MM.1S (cell line): ENCODE measurements around the gene RIPK4.

ENCODE experiments used
- DNase-seq: peaks from one replicate; pipeline ENCODE4 v3.0.0-alpha.2; 2015
- H2AFZ ChIP-seq: fragments of 300-600 bp; sonication (generic); 2 replicates; pipeline ENCODE4 v1.6.0; 2016; ENCODE audit warnings: antibody characterized with exemption, low read length
- H3F3A ChIP-seq: fragments of 300-600 bp; sonication (generic); 2 replicates; pipeline ENCODE4 v1.6.1; 2016; ENCODE audit warnings: mild to moderate bottlenecking, antibody characterized with exemption, low read length, moderate library complexity, mixed read lengths; ENCODE audit not compliant: insufficient read depth
- H3K27ac ChIP-seq: fragments of 300-600 bp; sonication (generic); 2 replicates; pipeline ENCODE4 v1.5.1; 2016; ENCODE audit warnings: mild to moderate bottlenecking, low read length
- H3K27me3 ChIP-seq: fragments of 300-600 bp; sonication (generic); replicated peaks from 2 replicates; pipeline ENCODE4 v1.6.0; 2016; ENCODE audit warnings: low read length; ENCODE audit not compliant: insufficient read depth
- H3K36me3 ChIP-seq: fragments of 300-600 bp; sonication (generic); replicated peaks from 2 replicates; pipeline ENCODE4 v1.6.1; 2016; ENCODE audit warnings: mild to moderate bottlenecking, low read length, mixed read lengths; ENCODE audit not compliant: insufficient read depth
- H3K4me1 ChIP-seq: fragments of 300-600 bp; sonication (generic); 2 replicates; pipeline ENCODE4 v1.6.1; 2016; ENCODE audit warnings: low read length, mixed read lengths
- H3K4me2 ChIP-seq: fragments of 300-600 bp; sonication (generic); 2 replicates; pipeline ENCODE4 v1.6.0; 2016; ENCODE audit warnings: low read depth, low read length
- H3K4me3 ChIP-seq: fragments of 300-600 bp; sonication (generic); 2 replicates; pipeline ENCODE4 v1.5.1; 2016; ENCODE audit warnings: low read length, mixed read lengths
- H3K79me2 ChIP-seq: fragments of 300-600 bp; sonication (generic); 2 replicates; pipeline ENCODE4 v1.6.1; 2016; ENCODE audit warnings: mixed run types, low read length, mixed read lengths
- H3K9ac ChIP-seq: fragments of 300-600 bp; sonication (generic); 2 replicates; pipeline ENCODE4 v1.6.1; 2016; ENCODE audit warnings: low read length, mixed read lengths
- H3K9me2 ChIP-seq: fragments of 300-600 bp; sonication (generic); replicated peaks from 2 replicates; pipeline ENCODE4 v1.6.1; 2016; ENCODE audit warnings: mild to moderate bottlenecking, low read length, mixed read lengths; ENCODE audit not compliant: insufficient read depth
- H3K9me3 ChIP-seq: fragments of 300-600 bp; sonication (generic); replicated peaks from 2 replicates; pipeline ENCODE4 v1.6.1; 2016; ENCODE audit warnings: mild to moderate bottlenecking, low read length, mixed read lengths; ENCODE audit not compliant: insufficient read depth
- H4K20me1 ChIP-seq: fragments of 300-600 bp; sonication (generic); 2 replicates; pipeline ENCODE4 v1.6.1; 2016; ENCODE audit warnings: mild to moderate bottlenecking, low read length, moderate library complexity, mixed read lengths; ENCODE audit not compliant: insufficient read depth
- EZH2 ChIP-seq: fragments of 300-600 bp; sonication (generic); optimal IDR thresholded peaks from 2 replicates; pipeline ENCODE3; 2017; ENCODE audit warnings: low read depth, mild to moderate bottlenecking, antibody characterized with exemption, low read length, mixed read lengths
- EZH2phosphoT487 ChIP-seq: fragments of 300-600 bp; sonication (generic); IDR thresholded peaks from 2 replicates; pipeline ENCODE4 v1.6.1; 2018; ENCODE audit warnings: antibody characterized with exemption, low read length
- TF ChIP-seq, protein P1 (sequence below): fragments of 300-600 bp; sonication (generic); IDR thresholded peaks from 2 replicates; pipeline ENCODE4 v1.5.1; 2016; ENCODE audit warnings: antibody characterized with exemption, low read length, mixed read lengths

The RIPK4 gene

GRCh38 chr21:41798326-41798725 is 31.5 kb upstream of the RIPK4 start:
- Histone ChIP-seq H3K36me3 (no peaks in the 10 kb centered on the region), H3K27me3 (peaks cover 10% of the 10 kb centered on the region), H2AFZ (no peak overlapping the region), H3K9me3 (no peaks in the 10 kb centered on the region), H3K9me2 (no peaks in the 10 kb centered on the region), H4K20me1 (no peaks in the 10 kb centered on the region), H3K4me1 (peaks cover 13% of the 10 kb centered on the region), H3K79me2 (no peaks in the 10 kb centered on the region), H3K9ac (no peak overlapping the region), H3K27ac (no peak overlapping the region), H3K4me2 (no peak overlapping the region), H3K4me3 (no peak overlapping the region), H3F3A (0 out of 2 replicates have a peak, but pooled peaks cover 2% of the 10 kb centered on the region)
- TF ChIP-seq EZH2phosphoT487 (no peak), EZH2 (no peak)
- TF ChIP-seq, protein P1, sequence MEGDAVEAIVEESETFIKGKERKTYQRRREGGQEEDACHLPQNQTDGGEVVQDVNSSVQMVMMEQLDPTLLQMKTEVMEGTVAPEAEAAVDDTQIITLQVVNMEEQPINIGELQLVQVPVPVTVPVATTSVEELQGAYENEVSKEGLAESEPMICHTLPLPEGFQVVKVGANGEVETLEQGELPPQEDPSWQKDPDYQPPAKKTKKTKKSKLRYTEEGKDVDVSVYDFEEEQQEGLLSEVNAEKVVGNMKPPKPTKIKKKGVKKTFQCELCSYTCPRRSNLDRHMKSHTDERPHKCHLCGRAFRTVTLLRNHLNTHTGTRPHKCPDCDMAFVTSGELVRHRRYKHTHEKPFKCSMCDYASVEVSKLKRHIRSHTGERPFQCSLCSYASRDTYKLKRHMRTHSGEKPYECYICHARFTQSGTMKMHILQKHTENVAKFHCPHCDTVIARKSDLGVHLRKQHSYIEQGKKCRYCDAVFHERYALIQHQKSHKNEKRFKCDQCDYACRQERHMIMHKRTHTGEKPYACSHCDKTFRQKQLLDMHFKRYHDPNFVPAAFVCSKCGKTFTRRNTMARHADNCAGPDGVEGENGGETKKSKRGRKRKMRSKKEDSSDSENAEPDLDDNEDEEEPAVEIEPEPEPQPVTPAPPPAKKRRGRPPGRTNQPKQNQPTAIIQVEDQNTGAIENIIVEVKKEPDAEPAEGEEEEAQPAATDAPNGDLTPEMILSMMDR = no peak
- DNase-seq = no peak

GRCh38 chr21:41796476-41797080 is 29.7 kb upstream of the RIPK4 start:
- Histone ChIP-seq H3K4me3 (no peak overlapping the region), H2AFZ (no peak overlapping the region), H3K9ac (no peak overlapping the region), H3K9me3 (no peaks in the 10 kb centered on the region), H4K20me1 (no peaks in the 10 kb centered on the region), H3K4me2 (no peak overlapping the region), H3K4me1 (peaks cover 13% of the 10 kb centered on the region), H3K27me3 (peaks cover 23% of the 10 kb centered on the region), H3K27ac (no peak overlapping the region), H3F3A (0 out of 2 replicates have a peak, but pooled peaks cover 2% of the 10 kb centered on the region), H3K79me2 (no peaks in the 10 kb centered on the region), H3K36me3 (no peaks in the 10 kb centered on the region), H3K9me2 (no peaks in the 10 kb centered on the region)
- TF ChIP-seq, protein P1 = no peak
- TF ChIP-seq EZH2 (no peak), EZH2phosphoT487 (no peak)
- DNase-seq = no peak

DNA sequence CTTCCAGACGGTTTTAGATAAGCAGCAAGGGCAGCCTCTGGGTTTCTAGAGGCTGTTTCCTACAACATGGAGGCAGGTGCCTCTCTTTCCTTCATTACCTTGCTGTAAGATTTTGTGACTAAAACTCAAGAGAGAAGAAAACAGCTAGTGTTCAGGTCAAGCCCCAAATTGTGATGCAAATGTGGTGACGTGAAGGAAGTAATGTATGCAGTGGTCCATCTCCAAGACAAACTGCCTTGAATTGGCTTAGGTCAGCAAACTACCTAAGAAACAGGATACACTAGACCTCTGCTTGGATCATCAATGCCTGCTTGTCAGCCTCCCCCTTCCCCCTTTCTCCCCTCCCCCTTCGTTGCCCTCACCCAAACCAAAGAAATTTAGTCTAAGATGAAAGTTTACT is 28.9 kb upstream of the RIPK4 start:
- no peaks in the 10 kb centered on the region for H3K36me3 ChIP-seq
- H3K4me3 ChIP-seq = no peak overlapping the region
- H2AFZ ChIP-seq = no peak overlapping the region
- H3K4me1 ChIP-seq = peaks cover 12% of the 10 kb centered on the region
- 0 out of 2 replicates have a peak, but pooled peaks cover 2% of the 10 kb centered on the region for H3F3A ChIP-seq
- H3K9me3 ChIP-seq = no peaks in the 10 kb centered on the region
- H3K9me2 ChIP-seq = no peaks in the 10 kb centered on the region
- DNase-seq = no peak
- no peak overlapping the region for H3K27ac ChIP-seq
- H3K4me2 ChIP-seq = no peak overlapping the region
- peaks cover 30% of the 10 kb centered on the region for H3K27me3 ChIP-seq
- TF ChIP-seq, protein P1 = no peak
- no peak for TF ChIP-seq EZH2
- H3K79me2 ChIP-seq = no peaks in the 10 kb centered on the region
- no peak overlapping the region for H3K9ac ChIP-seq
- H4K20me1 ChIP-seq = no peaks in the 10 kb centered on the region
